Tibial nerve (tissue), 4 donors: ENCODE results near the gene ZNF609. TPM values are rescaled to one million over a fixed set of nuclear protein-coding genes. Genes with fewer than 3 reads are reported as not detected.
"Not testable (repeated sequence)": the region's sequence is repeated elsewhere in the genome, so short reads cannot be mapped to it uniquely, and the experiment has no call there.

Experiments used
- DNase-seq, 2 donors: peaks; one replicate each; pipeline ENCODE4 v3.0.0-alpha.2; 2019; ENCODE audit warnings: low spot score in 2 of 2
- H3K27ac ChIP-seq, 4 donors: fragments of 200-600 bp; sonication (generic) in 3 of 4; one replicate each; pipeline ENCODE4 v1.5.1; 2017 to 2019; ENCODE audit warnings: mild to moderate bottlenecking in 1 of 4
- H3K27me3 ChIP-seq, 2 donors: fragments of 200-600 bp; sonication (generic) in 1 of 2; one replicate each; pipeline versions ENCODE4 v1.5.1 to v1.6.0; 2017 to 2019
- H3K36me3 ChIP-seq, 3 donors: fragments of 200-600 bp; sonication (generic); one replicate each; pipeline ENCODE4 v1.5.1; 2018 to 2019
- H3K4me1 ChIP-seq, 4 donors: fragments of 200-600 bp; sonication (generic) in 3 of 4; one replicate each; pipeline ENCODE4 v1.5.1; 2017 to 2019
- H3K4me3 ChIP-seq, 4 donors: fragments of 200-600 bp; sonication (generic) in 3 of 4; one replicate each; pipeline ENCODE4 v1.5.1; 2017 to 2019; ENCODE audit warnings: mild to moderate bottlenecking in 1 of 4, moderate library complexity in 1 of 4
- H3K9me3 ChIP-seq, 4 donors: fragments of 200-600 bp; sonication (generic) in 3 of 4; one replicate each; pipeline ENCODE4 v1.5.1; 2017 to 2019
- EP300 ChIP-seq, 2 donors: sonication (generic); formaldehyde crosslinking; IDR thresholded peaks; one replicate each; pipeline ENCODE4 v1.6.1; 2017; ENCODE audit warnings: antibody characterized with exemption in 2 of 2, mild to moderate bottlenecking in 1 of 2
- POLR2A ChIP-seq, 2 donors: fragments of 450-650 bp; IDR thresholded peaks; one replicate each; pipeline ENCODE4 v1.6.1; 2017; ENCODE audit warnings: antibody characterized with exemption in 2 of 2, mild to moderate bottlenecking in 2 of 2, moderate library complexity in 2 of 2
- WGBS, 2 donors: methylation state at CpG; one replicate each; pipeline ENCODE4 v1.1.5; 2018; 5-methylcytosine and 5-hydroxymethylcytosine counted together
- total RNA-seq, 4 donors: library from RNA; depleted of rRNA; stranded (reverse); fragments of >200 nt; gene quantifications; one replicate each; pipeline ENCODE4 v1.1.0, GENCODE V29; 2016
- TF ChIP-seq, protein P1 (sequence below), 5 experiments: fragments of 200-600 bp in 3 of 5; fragments of 450-650 bp in 2 of 5; sonication (generic) in 3 of 5; IDR thresholded peaks; one replicate each; pipeline ENCODE4 v1.5.1; 2016 to 2019; ENCODE audit warnings: antibody characterized with exemption in 5 of 5, mild to moderate bottlenecking in 3 of 5, moderate library complexity in 2 of 5

ZNF609 gene
- total RNA-seq, 4 donors from 2014 or later: 22.9 to 38.7 (median 27.1) TPM

GRCh38 chr15:64604319-64604718 is 143.9 kb downstream of the ZNF609 start:
- H3K9me3 ChIP-seq: no peaks in the 10 kb centered on the region
- no peak for DNase-seq
- TF ChIP-seq, protein P1, sequence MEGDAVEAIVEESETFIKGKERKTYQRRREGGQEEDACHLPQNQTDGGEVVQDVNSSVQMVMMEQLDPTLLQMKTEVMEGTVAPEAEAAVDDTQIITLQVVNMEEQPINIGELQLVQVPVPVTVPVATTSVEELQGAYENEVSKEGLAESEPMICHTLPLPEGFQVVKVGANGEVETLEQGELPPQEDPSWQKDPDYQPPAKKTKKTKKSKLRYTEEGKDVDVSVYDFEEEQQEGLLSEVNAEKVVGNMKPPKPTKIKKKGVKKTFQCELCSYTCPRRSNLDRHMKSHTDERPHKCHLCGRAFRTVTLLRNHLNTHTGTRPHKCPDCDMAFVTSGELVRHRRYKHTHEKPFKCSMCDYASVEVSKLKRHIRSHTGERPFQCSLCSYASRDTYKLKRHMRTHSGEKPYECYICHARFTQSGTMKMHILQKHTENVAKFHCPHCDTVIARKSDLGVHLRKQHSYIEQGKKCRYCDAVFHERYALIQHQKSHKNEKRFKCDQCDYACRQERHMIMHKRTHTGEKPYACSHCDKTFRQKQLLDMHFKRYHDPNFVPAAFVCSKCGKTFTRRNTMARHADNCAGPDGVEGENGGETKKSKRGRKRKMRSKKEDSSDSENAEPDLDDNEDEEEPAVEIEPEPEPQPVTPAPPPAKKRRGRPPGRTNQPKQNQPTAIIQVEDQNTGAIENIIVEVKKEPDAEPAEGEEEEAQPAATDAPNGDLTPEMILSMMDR (IDR thresholded peaks at IDR 0.05): no peak
- no peak for TF ChIP-seq EP300 (IDR thresholded peaks at IDR 0.05)
- TF ChIP-seq POLR2A (IDR thresholded peaks at IDR 0.05): no peak
- no peaks in the 10 kb centered on the region for H3K36me3 ChIP-seq
- no peaks in the 10 kb centered on the region for H3K27me3 ChIP-seq
- no peak overlapping the region for H3K4me3 ChIP-seq
- peaks cover 0 to 21% (median 3%) of the 10 kb centered on the region in 4 donors for H3K4me1 ChIP-seq
- no peak overlapping the region for H3K27ac ChIP-seq

DNA sequence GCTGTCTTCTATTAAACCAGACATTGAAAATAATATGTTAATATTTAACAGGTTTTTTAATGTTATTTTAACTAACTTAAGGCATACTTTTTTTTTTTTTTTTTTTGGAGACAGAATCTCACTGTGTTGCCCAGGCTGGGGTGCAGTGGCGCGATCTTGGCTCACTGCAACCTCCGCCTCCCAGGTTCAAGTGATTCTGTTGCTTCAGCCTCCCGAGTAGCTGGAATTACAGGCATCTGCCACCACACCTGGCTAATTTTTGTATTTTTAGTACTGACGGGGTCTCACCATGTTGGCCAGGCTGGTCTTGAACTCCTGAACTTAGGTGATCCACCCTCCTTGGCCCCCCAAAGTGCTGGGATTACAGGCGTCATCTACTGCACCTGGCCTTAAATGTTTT is 147.0 kb downstream of the ZNF609 start:
- 97 to 98% methylated on average over 6 of the region's 6 CpGs for WGBS, 2 donors
- not testable (repeated sequence) for DNase-seq, H3K4me1 ChIP-seq, H3K27ac ChIP-seq, H3K4me3 ChIP-seq, H3K9me3 ChIP-seq, H3K36me3 ChIP-seq, H3K27me3 ChIP-seq

- H3K36me3 ChIP-seq: no peaks in the 10 kb centered on the region
- no peak overlapping the region for H3K27ac ChIP-seq
- H3K9me3 ChIP-seq: no peaks in the 10 kb centered on the region
- 60 to 69% methylated on average over 7 of the region's 7 CpGs for WGBS, 2 donors
- H3K4me3 ChIP-seq: no peak overlapping the region
- DNase-seq: no peak
- peaks cover 0 to 10% (median 0%) of the 10 kb centered on the region in 4 donors for H3K4me1 ChIP-seq
- H3K27me3 ChIP-seq: no peaks in the 10 kb centered on the region
- TF ChIP-seq EP300 (IDR thresholded peaks at IDR 0.05) (no peak), POLR2A (IDR thresholded peaks at IDR 0.05) (no peak)
- TF ChIP-seq, protein P1 (IDR thresholded peaks at IDR 0.05): no peak
Observed at GRCh38 chr15:64610257-64610919, 150.0 kb downstream of the ZNF609 start.

DNA sequence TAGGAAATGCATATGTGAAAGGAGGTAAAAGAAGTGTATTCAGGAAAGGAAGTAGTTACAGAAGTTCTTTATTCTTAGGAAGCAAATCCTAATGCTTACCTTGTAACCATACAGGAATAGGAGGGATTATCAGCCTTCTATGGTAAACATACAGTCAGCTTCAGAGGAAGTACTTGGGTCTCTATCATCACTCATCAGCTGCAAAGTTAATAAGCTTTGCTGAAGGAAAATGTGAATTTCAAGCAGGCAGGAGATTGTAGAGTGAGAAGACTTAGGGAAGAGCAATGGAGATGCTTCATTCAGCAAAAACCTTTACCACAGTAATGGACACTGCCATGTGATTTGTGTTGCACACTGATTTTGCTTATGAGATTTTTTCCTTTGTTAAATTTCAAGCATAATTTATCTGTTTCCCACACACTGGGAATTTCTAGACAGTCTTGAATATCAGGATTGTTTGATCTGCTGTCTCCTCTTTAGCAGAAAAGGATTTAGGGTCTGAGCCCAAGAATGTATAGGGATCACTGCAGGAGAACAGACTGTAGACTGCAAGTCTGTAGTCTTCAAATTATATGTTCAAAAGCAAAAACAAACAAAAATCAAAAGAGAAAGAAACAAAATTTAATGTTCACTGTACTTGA is 150.8 kb downstream of the ZNF609 start:
- H3K9me3 ChIP-seq: no peaks in the 10 kb centered on the region
- H3K36me3 ChIP-seq: no peaks in the 10 kb centered on the region
- peaks cover 0 to 10% (median 0%) of the 10 kb centered on the region in 4 donors for H3K4me1 ChIP-seq
- H3K4me3 ChIP-seq: no peak overlapping the region
- TF ChIP-seq POLR2A (IDR thresholded peaks at IDR 0.05) (no peak), EP300 (IDR thresholded peaks at IDR 0.05) (no peak)
- TF ChIP-seq, protein P1 (IDR thresholded peaks at IDR 0.05): no peak
- H3K27me3 ChIP-seq: no peaks in the 10 kb centered on the region
- no peak for DNase-seq
- H3K27ac ChIP-seq: no peak overlapping the region

DNA sequence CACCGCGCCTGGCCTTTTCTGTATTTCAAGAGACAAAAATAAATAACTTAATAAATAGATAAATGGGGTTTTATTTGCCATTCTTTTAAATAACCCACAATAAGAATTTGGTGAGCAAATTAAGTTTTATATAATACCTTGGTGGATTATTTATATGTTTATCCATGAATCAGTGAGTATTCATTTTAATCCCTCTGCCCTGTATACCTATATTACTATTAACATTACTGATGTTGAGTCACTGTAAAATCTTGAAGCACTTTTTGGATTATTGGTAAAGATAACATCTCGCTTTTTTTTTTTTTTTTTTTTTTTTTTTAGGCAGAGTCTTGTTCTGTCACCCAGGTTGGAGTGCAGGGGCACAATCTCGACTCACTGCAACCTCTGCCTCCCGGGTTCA is 154.1 kb downstream of the ZNF609 start:
- DNase-seq: no peak
- no peaks in the 10 kb centered on the region for H3K27me3 ChIP-seq
- no peak for TF ChIP-seq POLR2A (IDR thresholded peaks at IDR 0.05)
- no peaks in the 10 kb centered on the region for H3K9me3 ChIP-seq
- no peak overlapping the region for H3K4me3 ChIP-seq
- peaks cover 0 to 16% (median 0%) of the 10 kb centered on the region in 4 donors for H3K4me1 ChIP-seq
- H3K27ac ChIP-seq: no peak overlapping the region
- WGBS, 2 donors: 93% methylated on average over 5 of the region's 5 CpGs
- H3K36me3 ChIP-seq: no peaks in the 10 kb centered on the region

DNA sequence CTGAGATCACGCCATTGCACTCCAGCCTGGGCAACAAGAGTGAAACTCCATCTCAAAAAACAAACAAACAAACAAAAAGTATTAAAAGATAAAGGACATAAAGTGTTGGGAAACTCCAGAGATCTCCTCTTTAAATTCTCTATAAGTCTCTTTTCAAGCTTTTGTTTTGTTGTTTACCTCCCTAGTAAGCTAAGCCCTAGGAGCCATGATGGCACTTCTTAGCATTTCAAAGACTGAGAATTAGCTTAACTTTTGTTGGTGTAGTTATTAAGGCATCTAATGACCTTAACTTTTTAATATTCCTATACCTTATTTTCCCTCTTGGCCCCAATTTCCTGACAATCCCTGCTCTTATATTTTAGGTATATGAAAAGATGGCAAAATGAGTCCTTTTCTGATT is 157.3 kb downstream of the ZNF609 start:
- H3K4me1 ChIP-seq: peaks cover 0 to 29% (median 14%) of the 10 kb centered on the region in 4 donors
- TF ChIP-seq, protein P1 (IDR thresholded peaks at IDR 0.05): no peak
- TF ChIP-seq EP300 (IDR thresholded peaks at IDR 0.05): no peak
- no peak for TF ChIP-seq POLR2A (IDR thresholded peaks at IDR 0.05)
- no peaks in the 10 kb centered on the region for H3K9me3 ChIP-seq
- no peaks in the 10 kb centered on the region for H3K27me3 ChIP-seq
- WGBS, 2 donors: 95 to 96% methylated on average over 1 of the region's 1 CpG
- H3K4me3 ChIP-seq: no peak overlapping the region
- no peak overlapping the region for H3K27ac ChIP-seq
- DNase-seq: no peak
- H3K36me3 ChIP-seq: no peaks in the 10 kb centered on the region
